Spleen (tissue), 7 donors: Measurements from ENCODE around the gene SLC35E2B.
"Not testable (repeated sequence)": the region's sequence is repeated elsewhere in the genome, so short reads cannot be mapped to it uniquely, and the experiment has no call there.

Experiments used
- POLR2A ChIP-seq, 3 donors: fragments of 450-650 bp; IDR thresholded peaks; one replicate each; pipeline ENCODE4 v1.5.1; 2017; ENCODE audit warnings: antibody characterized with exemption in 3 of 3, mild to moderate bottlenecking in 1 of 3
- POLR2AphosphoS5 ChIP-seq, 3 donors: sonication (generic); formaldehyde crosslinking; IDR thresholded peaks; one replicate each; pipeline ENCODE4 v1.5.1; 2017; ENCODE audit warnings: antibody characterized with exemption in 3 of 3
- TF ChIP-seq, protein P1 (sequence below), 11 experiments: fragments of 200-600 bp in 7 of 11; fragments of 450-650 bp in 4 of 11; sonication (generic) in 4 of 11; IDR thresholded peaks in 8 of 11; conservative IDR thresholded peaks in 3 of 11; 1 replicate in 7 of 11; 2 replicates in 4 of 11; pipeline versions ENCODE4 v1.4.0 to v1.8.0; 2016 to 2021; ENCODE audit warnings: antibody characterized with exemption in 11 of 11, inconsistent platforms in 4 of 11, mild to moderate bottlenecking in 1 of 11
- donor health status: DM: no; HTN: no; CAD: no; lungs with moderate emphysema.
- donor health status: DM: no; HTN: no; CAD: no.
- donor health status: DM: no; HTN: no; CAD: no.

DNA sequence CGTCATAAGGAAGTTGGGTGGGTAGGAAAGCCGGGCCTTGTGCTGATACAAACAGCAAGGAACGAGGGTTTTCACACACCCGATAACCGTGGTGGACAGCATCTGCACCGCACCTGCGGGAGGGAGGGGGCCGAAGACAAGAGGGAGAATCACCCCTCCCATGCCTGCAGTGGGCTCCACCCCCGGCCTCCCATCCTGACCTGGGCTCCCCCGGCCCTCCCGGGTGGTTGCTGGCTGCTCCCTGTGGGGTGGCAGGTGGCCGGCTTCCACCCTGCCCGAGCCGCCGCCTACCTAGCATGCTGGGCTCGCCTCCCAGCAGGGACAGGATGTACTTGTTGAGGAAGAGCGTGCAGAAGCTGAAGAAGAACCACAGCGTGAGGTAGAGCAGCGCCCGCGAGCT, 16.5 kb downstream of the SLC35E2B start:
- TF ChIP-seq POLR2A (IDR thresholded peaks at IDR 0.05): not testable (repeated sequence)
- TF ChIP-seq, protein P1, sequence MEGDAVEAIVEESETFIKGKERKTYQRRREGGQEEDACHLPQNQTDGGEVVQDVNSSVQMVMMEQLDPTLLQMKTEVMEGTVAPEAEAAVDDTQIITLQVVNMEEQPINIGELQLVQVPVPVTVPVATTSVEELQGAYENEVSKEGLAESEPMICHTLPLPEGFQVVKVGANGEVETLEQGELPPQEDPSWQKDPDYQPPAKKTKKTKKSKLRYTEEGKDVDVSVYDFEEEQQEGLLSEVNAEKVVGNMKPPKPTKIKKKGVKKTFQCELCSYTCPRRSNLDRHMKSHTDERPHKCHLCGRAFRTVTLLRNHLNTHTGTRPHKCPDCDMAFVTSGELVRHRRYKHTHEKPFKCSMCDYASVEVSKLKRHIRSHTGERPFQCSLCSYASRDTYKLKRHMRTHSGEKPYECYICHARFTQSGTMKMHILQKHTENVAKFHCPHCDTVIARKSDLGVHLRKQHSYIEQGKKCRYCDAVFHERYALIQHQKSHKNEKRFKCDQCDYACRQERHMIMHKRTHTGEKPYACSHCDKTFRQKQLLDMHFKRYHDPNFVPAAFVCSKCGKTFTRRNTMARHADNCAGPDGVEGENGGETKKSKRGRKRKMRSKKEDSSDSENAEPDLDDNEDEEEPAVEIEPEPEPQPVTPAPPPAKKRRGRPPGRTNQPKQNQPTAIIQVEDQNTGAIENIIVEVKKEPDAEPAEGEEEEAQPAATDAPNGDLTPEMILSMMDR (IDR thresholded peaks at IDR 0.05 in 8 of 11, conservative IDR thresholded peaks at IDR 0.05 in 3 of 11): not testable (repeated sequence)
- TF ChIP-seq POLR2AphosphoS5 (IDR thresholded peaks at IDR 0.05): peak in 1 of 3 donors; percentile 10
